ENCODE results near the gene SNU13. TPM values are rescaled to one million over a fixed set of nuclear protein-coding genes. Genes with fewer than 3 reads are reported as not detected.
"Not testable (repeated sequence)": the region's sequence is repeated elsewhere in the genome, so short reads cannot be mapped to it uniquely, and the experiment has no call there.

Gene SNU13
- total and polyA plus RNA-seq, 2 experiments from 2014 or later = 119 to 245 TPM

DNA sequence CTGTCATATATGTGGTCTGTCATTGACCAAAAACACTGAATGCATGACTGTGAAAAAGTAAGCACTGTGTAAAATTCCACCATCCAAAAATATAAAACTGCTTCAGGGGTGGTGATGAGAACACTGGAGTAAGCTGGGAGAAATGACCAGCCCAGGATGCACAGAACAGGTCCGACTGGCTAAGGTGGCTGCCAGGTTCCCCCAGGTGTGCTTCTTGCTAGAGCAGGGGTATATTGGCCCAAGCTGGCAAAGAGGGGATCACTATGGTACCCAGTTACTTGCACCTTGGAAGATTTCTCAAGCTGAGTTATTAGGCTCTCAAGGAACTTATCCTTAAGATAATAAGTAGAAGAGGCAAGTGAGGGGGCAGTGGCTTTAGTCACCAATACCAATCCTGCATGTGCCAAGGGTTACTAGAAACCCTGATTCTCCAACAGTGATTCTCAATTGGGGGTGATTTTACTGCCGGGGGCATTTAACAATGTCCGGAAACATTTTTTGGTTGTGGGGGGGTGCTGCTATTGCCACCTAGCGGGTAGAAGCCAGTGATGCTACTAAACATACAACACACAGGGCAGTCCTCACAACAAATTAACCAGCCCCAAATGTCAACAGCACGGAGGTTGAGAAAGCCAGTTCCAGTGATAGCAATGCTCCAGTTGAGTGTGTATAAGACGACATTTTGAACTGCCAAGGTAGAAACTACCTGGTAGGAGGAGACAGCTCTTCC is 15.7 kb downstream of the SNU13 start:
- Histone ChIP-seq H3K4me2 (no peak overlapping the region), H2AFZ (no peak overlapping the region), H3K36me3 (replicated peaks; ENCODE audit: insufficient read depth, low read depth) (no peaks in the 10 kb centered on the region), H3K9me3 (ENCODE audit: low read depth) (no peaks in the 10 kb centered on the region), H4K20me1 (ENCODE audit: insufficient read depth, poor library complexity, severe bottlenecking) (no peaks in the 10 kb centered on the region), H3K9me2 (replicated peaks; ENCODE audit: insufficient read depth) (no peaks in the 10 kb centered on the region), H3K27me3 (no peaks in the 10 kb centered on the region), H3K79me2 (peaks cover 15% of the 10 kb centered on the region), H3K4me3 (no peak overlapping the region), H3K4me1 (ENCODE audit: insufficient read depth) (no peaks in the 10 kb centered on the region), H3K27ac (no peak overlapping the region)
- 71% methylated on average over 6 of the region's 6 CpGs for WGBS (ENCODE audit: low lambda C conversion rate, missing lambda C conversion rate)
- peak; percentile 10 for DNase-seq (ENCODE audit: low spot score)
- TF ChIP-seq, protein P1, sequence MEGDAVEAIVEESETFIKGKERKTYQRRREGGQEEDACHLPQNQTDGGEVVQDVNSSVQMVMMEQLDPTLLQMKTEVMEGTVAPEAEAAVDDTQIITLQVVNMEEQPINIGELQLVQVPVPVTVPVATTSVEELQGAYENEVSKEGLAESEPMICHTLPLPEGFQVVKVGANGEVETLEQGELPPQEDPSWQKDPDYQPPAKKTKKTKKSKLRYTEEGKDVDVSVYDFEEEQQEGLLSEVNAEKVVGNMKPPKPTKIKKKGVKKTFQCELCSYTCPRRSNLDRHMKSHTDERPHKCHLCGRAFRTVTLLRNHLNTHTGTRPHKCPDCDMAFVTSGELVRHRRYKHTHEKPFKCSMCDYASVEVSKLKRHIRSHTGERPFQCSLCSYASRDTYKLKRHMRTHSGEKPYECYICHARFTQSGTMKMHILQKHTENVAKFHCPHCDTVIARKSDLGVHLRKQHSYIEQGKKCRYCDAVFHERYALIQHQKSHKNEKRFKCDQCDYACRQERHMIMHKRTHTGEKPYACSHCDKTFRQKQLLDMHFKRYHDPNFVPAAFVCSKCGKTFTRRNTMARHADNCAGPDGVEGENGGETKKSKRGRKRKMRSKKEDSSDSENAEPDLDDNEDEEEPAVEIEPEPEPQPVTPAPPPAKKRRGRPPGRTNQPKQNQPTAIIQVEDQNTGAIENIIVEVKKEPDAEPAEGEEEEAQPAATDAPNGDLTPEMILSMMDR (IDR thresholded peaks at IDR 0.05; ENCODE audit: poor library complexity) = peak; percentile 29
- no peak for TF ChIP-seq EZH2 (IDR thresholded peaks at IDR 0.05; ENCODE audit: borderline replicate concordance)

DNA sequence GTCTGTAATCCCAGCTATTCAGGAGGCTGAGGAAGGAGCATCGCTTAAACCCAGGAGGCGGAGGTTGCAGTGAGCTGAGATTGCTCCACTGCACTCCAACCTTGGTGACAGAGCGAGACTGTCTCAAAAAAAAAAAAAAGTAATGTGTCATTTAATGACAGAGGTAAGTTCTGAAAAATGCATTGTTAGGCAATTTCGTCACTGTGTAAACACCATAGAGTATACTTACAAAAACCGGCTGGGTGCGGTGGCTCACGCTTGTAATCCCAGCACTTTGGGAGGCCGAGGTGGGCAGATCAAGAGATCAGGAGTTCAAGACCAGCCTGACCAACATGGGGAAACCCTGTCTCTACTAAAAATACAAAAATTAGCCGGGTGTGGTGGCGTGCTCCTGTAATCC is 16.6 kb downstream of the SNU13 start:
- not testable (repeated sequence) for H3K4me1 ChIP-seq (ENCODE audit: insufficient read depth); H3K4me2 ChIP-seq; H3K9me3 ChIP-seq (ENCODE audit: low read depth); H2AFZ ChIP-seq; H3K9me2 ChIP-seq (replicated peaks; ENCODE audit: insufficient read depth); H3K4me3 ChIP-seq; H4K20me1 ChIP-seq (ENCODE audit: insufficient read depth, poor library complexity, severe bottlenecking); H3K36me3 ChIP-seq (replicated peaks; ENCODE audit: insufficient read depth, low read depth); H3K27me3 ChIP-seq; H3K79me2 ChIP-seq
- H3K27ac ChIP-seq = peak overlapping the region; percentile 67
- 82% methylated on average over 10 of the region's 10 CpGs for WGBS (ENCODE audit: low lambda C conversion rate, missing lambda C conversion rate)
- DNase-seq (ENCODE audit: low spot score) = peak; percentile 63

DNA sequence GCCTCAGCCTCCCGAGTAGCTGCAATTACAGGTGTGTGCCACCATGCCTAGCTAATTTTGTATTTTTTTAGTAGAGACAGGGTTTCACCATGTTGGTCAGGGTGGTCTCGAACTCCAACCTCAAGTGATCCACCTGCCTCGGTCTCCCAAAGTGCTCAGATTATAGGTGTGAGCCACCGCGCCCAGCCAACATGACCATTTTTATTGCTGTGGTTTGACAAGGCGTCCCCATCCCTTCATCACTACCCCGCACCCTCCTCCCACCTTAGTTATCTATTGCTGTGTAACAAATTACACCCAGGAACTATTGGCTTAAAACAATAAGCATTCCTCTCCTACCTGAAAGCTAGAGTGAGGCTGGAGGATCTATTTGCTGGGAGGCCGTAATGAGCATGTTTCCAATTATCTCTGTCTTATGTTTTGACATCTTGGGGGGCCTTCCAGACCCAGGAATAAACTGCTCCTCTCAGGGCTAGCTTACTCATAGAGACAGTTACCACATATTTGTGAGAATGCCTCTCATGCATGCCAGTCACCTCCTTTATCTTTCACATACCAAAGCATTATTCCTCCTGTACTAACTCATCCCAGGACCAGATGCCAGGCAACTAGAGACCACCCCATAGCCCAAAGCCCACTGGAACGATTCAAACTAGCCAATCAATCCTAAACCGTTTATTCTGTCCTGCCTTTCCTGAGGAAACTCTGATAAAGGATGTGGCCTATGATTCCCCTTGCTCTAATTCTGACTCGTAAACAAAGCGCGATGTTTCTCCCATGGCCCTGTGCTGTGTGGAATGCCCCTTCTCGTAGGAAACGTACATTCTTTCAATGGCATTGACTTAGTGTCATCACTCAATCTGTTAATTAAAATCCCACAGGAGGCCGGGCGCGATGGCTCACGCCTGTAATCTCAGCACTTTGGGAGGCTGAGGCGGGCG is 19.4 kb downstream of the SNU13 start:
- Histone ChIP-seq H2AFZ (no peak overlapping the region), H3K79me2 (peaks cover 6% of the 10 kb centered on the region), H3K27ac (peak overlapping the region; percentile 30), H3K36me3 (replicated peaks; ENCODE audit: insufficient read depth, low read depth) (no peaks in the 10 kb centered on the region), H3K27me3 (no peaks in the 10 kb centered on the region), H3K9me2 (replicated peaks; ENCODE audit: insufficient read depth) (no peaks in the 10 kb centered on the region), H3K4me1 (ENCODE audit: insufficient read depth) (no peaks in the 10 kb centered on the region), H3K4me2 (no peak overlapping the region), H3K9me3 (ENCODE audit: low read depth) (no peaks in the 10 kb centered on the region), H4K20me1 (ENCODE audit: insufficient read depth, poor library complexity, severe bottlenecking) (no peaks in the 10 kb centered on the region), H3K4me3 (no peak overlapping the region)
- no peak for DNase-seq (ENCODE audit: low spot score)
- WGBS (ENCODE audit: low lambda C conversion rate, missing lambda C conversion rate) = 83% methylated on average over 21 of the region's 21 CpGs
- no peak for TF ChIP-seq EZH2 (IDR thresholded peaks at IDR 0.05; ENCODE audit: borderline replicate concordance)
- TF ChIP-seq EZH2phosphoT487 (IDR thresholded peaks at IDR 0.05; ENCODE audit: low read depth, severe bottlenecking, unreplicated experiment) = no peak
- TF ChIP-seq, protein P1 (IDR thresholded peaks at IDR 0.05; ENCODE audit: poor library complexity) = no peak

DNA sequence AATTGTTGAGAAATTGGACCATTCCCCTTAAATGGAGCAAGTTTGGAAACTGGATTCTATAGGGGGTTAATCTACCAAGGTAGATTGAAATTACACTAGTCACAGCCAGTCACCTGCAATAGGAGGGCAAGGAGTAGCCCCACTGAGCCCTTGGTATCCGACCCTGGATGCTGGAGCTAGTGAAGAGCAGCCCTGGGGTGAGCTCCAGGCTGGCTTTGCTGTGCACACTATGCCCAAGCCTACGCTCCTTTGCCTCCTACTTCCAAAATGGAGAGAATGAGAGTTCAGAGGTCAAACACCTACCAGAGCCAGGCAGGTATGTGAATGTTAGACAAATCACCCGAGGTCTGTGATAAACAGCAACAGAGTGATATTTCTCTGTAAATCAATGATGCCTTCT is 23.7 kb downstream of the SNU13 start:
- no peaks in the 10 kb centered on the region for H3K27me3 ChIP-seq
- TF ChIP-seq, protein P1 (IDR thresholded peaks at IDR 0.05; ENCODE audit: poor library complexity) = no peak
- no peak for TF ChIP-seq EZH2phosphoT487 (IDR thresholded peaks at IDR 0.05; ENCODE audit: low read depth, severe bottlenecking, unreplicated experiment)
- no peak for TF ChIP-seq EZH2 (IDR thresholded peaks at IDR 0.05; ENCODE audit: borderline replicate concordance)
- H3K4me2 ChIP-seq = no peak overlapping the region
- DNase-seq (ENCODE audit: low spot score) = no peak
- H3K9me3 ChIP-seq (ENCODE audit: low read depth) = no peaks in the 10 kb centered on the region
- no peak overlapping the region for H3K4me3 ChIP-seq
- no peaks in the 10 kb centered on the region for H4K20me1 ChIP-seq (ENCODE audit: insufficient read depth, poor library complexity, severe bottlenecking)
- H3K79me2 ChIP-seq = peaks cover 6% of the 10 kb centered on the region
- WGBS (ENCODE audit: low lambda C conversion rate, missing lambda C conversion rate) = 78% methylated on average over 3 of the region's 3 CpGs
- H3K4me1 ChIP-seq (ENCODE audit: insufficient read depth) = no peaks in the 10 kb centered on the region
- no peaks in the 10 kb centered on the region for H3K9me2 ChIP-seq (replicated peaks; ENCODE audit: insufficient read depth)
- H3K27ac ChIP-seq = no peak overlapping the region
- H2AFZ ChIP-seq = no peak overlapping the region
- H3K36me3 ChIP-seq (replicated peaks; ENCODE audit: insufficient read depth, low read depth) = no peaks in the 10 kb centered on the region
